DND-41 (cell line): ENCODE measurements around the gene CBR1.

Experiments
- CTCF ChIP-seq: IDR thresholded peaks from 2 replicates; pipeline ENCODE4 v1.5.1; 2012; ENCODE audit warnings: borderline replicate concordance, low read length, moderate library complexity, mild to moderate bottlenecking; ENCODE audit not compliant: poor library complexity, severe bottlenecking; ENCODE audit errors: extremely low read depth
- EZH2 ChIP-seq: IDR thresholded peaks from 3 replicates; pipeline ENCODE4 v1.6.1; 2012; ENCODE audit warnings: borderline replicate concordance, low read depth, mild to moderate bottlenecking, moderate library complexity, low read length, inconsistent platforms; ENCODE audit not compliant: severe bottlenecking

- no peak for TF ChIP-seq CTCF
- no peak for TF ChIP-seq EZH2
Observed at GRCh38 chr21:36035381-36035791, 34.4 kb upstream of the CBR1 start.
